SK-N-SH treated with all-trans-retinoic acid at 6 μM for 48 hours (cell line): ENCODE measurements around the gene TUBB1.

Experiments
- BACH2 ChIP-seq: fragments of 250-450 bp; sonication (Bioruptor Pico); IDR thresholded peaks from 2 replicates; pipeline ENCODE4 v1.9.0; 2021; ENCODE audit warnings: mild to moderate bottlenecking, borderline replicate concordance
- ESRRG ChIP-seq: fragments of 250-450 bp; sonication (Bioruptor Pico); IDR thresholded peaks from 2 replicates; pipeline ENCODE4 v1.6.1; 2021; ENCODE audit warnings: mild to moderate bottlenecking
- ISL1 ChIP-seq: fragments of 250-450 bp; sonication (Bioruptor Pico); IDR thresholded peaks from 2 replicates; pipeline ENCODE4 v2.1.2; 2022; ENCODE audit warnings: mild to moderate bottlenecking, moderate library complexity
- PATZ1 ChIP-seq: fragments of 250-450 bp; sonication (Bioruptor Pico); IDR thresholded peaks from 2 replicates; pipeline ENCODE4 v1.8.0; 2020; ENCODE audit warnings: mild to moderate bottlenecking, moderate library complexity, borderline replicate concordance
- POU6F1 ChIP-seq: fragments of 250-450 bp; sonication (Bioruptor Pico); IDR thresholded peaks from 2 replicates; pipeline ENCODE4 v1.8.0; 2021; ENCODE audit warnings: low read depth, mild to moderate bottlenecking, moderate library complexity, borderline replicate concordance
- PPARA ChIP-seq: fragments of 250-450 bp; sonication (Bioruptor Pico); IDR thresholded peaks from 2 replicates; pipeline ENCODE4 v1.5.0; 2020; ENCODE audit warnings: mild to moderate bottlenecking, borderline replicate concordance
- SNAI2 ChIP-seq: fragments of 250-450 bp; sonication (Bioruptor Pico); IDR thresholded peaks from 2 replicates; pipeline ENCODE4 v1.5.0; 2020; ENCODE audit warnings: mild to moderate bottlenecking, moderate library complexity
- TOX ChIP-seq: fragments of 250-450 bp; sonication (Bioruptor Pico); IDR thresholded peaks from 2 replicates; pipeline ENCODE4 v1.8.0; 2021; ENCODE audit warnings: mild to moderate bottlenecking, moderate library complexity, borderline replicate concordance
- ZFP3 ChIP-seq: fragments of 250-450 bp; sonication (Bioruptor Pico); IDR thresholded peaks from 2 replicates; pipeline ENCODE4 v1.5.0; 2020; ENCODE audit warnings: mild to moderate bottlenecking, moderate library complexity
- ZFP30 ChIP-seq: fragments of 450-650 bp; formaldehyde crosslinking; IDR thresholded peaks from 2 replicates; pipeline ENCODE4 v1.5.0; 2022; ENCODE audit warnings: mild to moderate bottlenecking, moderate library complexity
- ZNF8 ChIP-seq: fragments of 450-650 bp; formaldehyde crosslinking; IDR thresholded peaks from 2 replicates; pipeline ENCODE4 v1.5.0; 2020; ENCODE audit warnings: mild to moderate bottlenecking, moderate library complexity
- TF ChIP-seq, protein P1 (sequence below): fragments of 250-450 bp; sonication (Bioruptor Pico); IDR thresholded peaks from 2 replicates; pipeline ENCODE4 v1.5.1; 2020; ENCODE audit warnings: low read depth, mild to moderate bottlenecking, moderate library complexity

- no peak for TF ChIP-seq ZNF8 (CRISPR knock-in tag)
- TF ChIP-seq TOX (CRISPR knock-in tag): no peak
- TF ChIP-seq BACH2: no peak
- no peak for TF ChIP-seq SNAI2 (CRISPR knock-in tag)
- no peak for TF ChIP-seq PPARA
- TF ChIP-seq ZFP3: no peak
- TF ChIP-seq ZFP30: no peak
- no peak for TF ChIP-seq ISL1 (CRISPR knock-in tag)
- no peak for TF ChIP-seq POU6F1
- TF ChIP-seq, protein P1, sequence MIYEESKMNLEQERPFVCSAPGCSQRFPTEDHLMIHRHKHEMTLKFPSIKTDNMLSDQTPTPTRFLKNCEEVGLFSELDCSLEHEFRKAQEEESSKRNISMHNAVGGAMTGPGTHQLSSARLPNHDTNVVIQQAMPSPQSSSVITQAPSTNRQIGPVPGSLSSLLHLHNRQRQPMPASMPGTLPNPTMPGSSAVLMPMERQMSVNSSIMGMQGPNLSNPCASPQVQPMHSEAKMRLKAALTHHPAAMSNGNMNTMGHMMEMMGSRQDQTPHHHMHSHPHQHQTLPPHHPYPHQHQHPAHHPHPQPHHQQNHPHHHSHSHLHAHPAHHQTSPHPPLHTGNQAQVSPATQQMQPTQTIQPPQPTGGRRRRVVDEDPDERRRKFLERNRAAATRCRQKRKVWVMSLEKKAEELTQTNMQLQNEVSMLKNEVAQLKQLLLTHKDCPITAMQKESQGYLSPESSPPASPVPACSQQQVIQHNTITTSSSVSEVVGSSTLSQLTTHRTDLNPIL: no peak
- no peak for TF ChIP-seq PATZ1
- no peak for TF ChIP-seq ESRRG (CRISPR knock-in tag)
Observed at GRCh38 chr20:59006864-59007664, 12.2 kb upstream of the TUBB1 start, which contains the start of gene CTSZ.
